ENCODE measurements around the gene NOP53. TPM values are rescaled to one million over a fixed set of nuclear protein-coding genes. Genes with fewer than 3 reads are reported as not detected.

Gene NOP53
- total and polyA plus RNA-seq, 2 of the 13 experiments (the other 11 are each of a cell fraction or from before 2014, with no cell fraction given), result 53.9 to 141 TPM

DNA sequence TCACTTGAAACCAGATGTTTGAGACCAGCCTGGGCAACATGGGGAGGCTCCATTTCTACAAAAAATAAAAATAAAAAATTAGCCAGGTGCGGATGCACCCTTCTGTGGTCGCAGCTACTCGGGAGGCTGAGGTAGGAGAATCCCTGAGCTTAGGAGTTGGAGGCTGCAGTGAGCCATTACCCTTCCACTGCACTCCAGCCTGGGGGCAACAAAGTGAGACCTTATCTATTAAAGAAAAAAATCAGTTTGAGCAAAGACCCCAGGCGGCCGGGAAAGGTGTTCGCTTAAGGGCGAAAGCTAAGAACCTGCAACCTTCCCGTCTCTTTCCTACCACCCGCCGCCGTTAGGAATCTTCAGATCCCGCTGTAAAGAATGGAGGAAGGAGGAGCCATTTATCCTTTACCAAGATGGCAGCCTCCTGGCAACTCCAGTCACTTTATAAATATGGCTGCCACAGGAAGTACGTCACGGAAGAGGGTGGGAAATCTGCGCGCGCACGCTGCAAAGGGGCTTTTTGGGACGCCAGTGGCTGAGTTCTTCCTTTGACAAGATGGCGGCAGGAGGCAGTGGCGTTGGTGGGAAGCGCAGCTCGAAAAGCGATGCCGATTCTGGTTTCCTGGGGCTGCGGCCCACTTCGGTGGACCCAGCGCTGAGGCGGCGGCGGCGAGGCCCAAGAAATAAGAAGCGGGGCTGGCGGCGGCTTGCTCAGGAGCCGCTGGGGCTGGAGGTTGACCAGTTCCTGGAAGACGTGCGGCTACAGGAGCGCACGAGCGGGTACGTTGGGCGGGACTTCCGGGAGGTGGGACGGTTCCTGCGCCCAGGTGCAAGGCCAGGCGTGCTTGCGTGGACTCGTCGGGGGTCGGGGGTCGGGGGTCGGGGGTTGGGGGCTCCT lies at the start of gene NOP53 (continued):
- TF ChIP-seq, protein P1, sequence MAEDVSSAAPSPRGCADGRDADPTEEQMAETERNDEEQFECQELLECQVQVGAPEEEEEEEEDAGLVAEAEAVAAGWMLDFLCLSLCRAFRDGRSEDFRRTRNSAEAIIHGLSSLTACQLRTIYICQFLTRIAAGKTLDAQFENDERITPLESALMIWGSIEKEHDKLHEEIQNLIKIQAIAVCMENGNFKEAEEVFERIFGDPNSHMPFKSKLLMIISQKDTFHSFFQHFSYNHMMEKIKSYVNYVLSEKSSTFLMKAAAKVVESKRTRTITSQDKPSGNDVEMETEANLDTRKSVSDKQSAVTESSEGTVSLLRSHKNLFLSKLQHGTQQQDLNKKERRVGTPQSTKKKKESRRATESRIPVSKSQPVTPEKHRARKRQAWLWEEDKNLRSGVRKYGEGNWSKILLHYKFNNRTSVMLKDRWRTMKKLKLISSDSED (CRISPR knock-in tag; IDR thresholded peaks at IDR 0.05), result no peak
- TF ChIP-seq ZBTB25 (CRISPR knock-in tag; IDR thresholded peaks at IDR 0.05) (peak; percentile 86; the same call in 1 of the 2 replicates), MIER2 (CRISPR knock-in tag; IDR thresholded peaks at IDR 0.05) (peak; percentile 83; the same call in 1 of the 2 replicates), DR1 (CRISPR knock-in tag; IDR thresholded peaks at IDR 0.05) (peak; percentile 63; the same call in 1 of the 2 replicates), EEA1 (CRISPR knock-in tag; IDR thresholded peaks at IDR 0.05; ENCODE audit: borderline replicate concordance) (no peak), MAX (IDR thresholded peaks at IDR 0.05) (peak; percentile 76), POLR2G (IDR thresholded peaks at IDR 0.05; ENCODE audit: low read depth, low read length) (peak; percentile 99), ARID2 (CRISPR knock-in tag; IDR thresholded peaks at IDR 0.05; ENCODE audit: borderline replicate concordance) (no peak), JDP2 (CRISPR knock-in tag; IDR thresholded peaks at IDR 0.05; ENCODE audit: borderline replicate concordance) (no peak), MBD4 (IDR thresholded peaks at IDR 0.05; ENCODE audit: borderline replicate concordance, low read length) (no peak), ZNF160 (CRISPR knock-in tag; IDR thresholded peaks at IDR 0.05) (no peak), ZBTB21 (CRISPR knock-in tag; IDR thresholded peaks at IDR 0.05) (peak; percentile 82), ZNF816 (CRISPR knock-in tag; IDR thresholded peaks at IDR 0.05; ENCODE audit: borderline replicate concordance) (0 out of 2 replicates have a peak, but pooled peaks have one; percentile 59), GABPA (IDR thresholded peaks at IDR 0.05; ENCODE audit: low read depth, low read length) (peak; percentile 60), GABPA (CRISPR knock-in tag; IDR thresholded peaks at IDR 0.05; ENCODE audit: low read depth) (peak; percentile 96), ZNF660 (CRISPR knock-in tag; IDR thresholded peaks at IDR 0.05; ENCODE audit: borderline replicate concordance, low read depth) (no peak), CEBPB (IDR thresholded peaks at IDR 0.05; ENCODE audit: borderline replicate concordance, low read depth, low read length) (no peak), KDM5B (CRISPR knock-in tag; IDR thresholded peaks at IDR 0.05; ENCODE audit: borderline replicate concordance) (0 out of 2 replicates have a peak, but pooled peaks have one; percentile 57), YY1 (IDR thresholded peaks at IDR 0.05; ENCODE audit: insufficient read depth, insufficient replicate concordance, low read depth, low read length) (peak; percentile 100), RBFOX2 (IDR thresholded peaks at IDR 0.05; ENCODE audit: low read depth, low read length) (peak; percentile 97), IKZF5 (CRISPR knock-in tag; IDR thresholded peaks at IDR 0.05) (peak; percentile 51; the same call in 1 of the 2 replicates)
- TF ChIP-seq, protein P2, sequence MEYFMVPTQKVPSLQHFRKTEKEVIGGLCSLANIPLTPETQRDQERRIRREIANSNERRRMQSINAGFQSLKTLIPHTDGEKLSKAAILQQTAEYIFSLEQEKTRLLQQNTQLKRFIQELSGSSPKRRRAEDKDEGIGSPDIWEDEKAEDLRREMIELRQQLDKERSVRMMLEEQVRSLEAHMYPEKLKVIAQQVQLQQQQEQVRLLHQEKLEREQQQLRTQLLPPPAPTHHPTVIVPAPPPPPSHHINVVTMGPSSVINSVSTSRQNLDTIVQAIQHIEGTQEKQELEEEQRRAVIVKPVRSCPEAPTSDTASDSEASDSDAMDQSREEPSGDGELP (IDR thresholded peaks at IDR 0.05; ENCODE audit: borderline replicate concordance, low read depth), result peak; percentile 28; the same call in 1 of the 2 replicates
- TF ChIP-seq, protein P3, sequence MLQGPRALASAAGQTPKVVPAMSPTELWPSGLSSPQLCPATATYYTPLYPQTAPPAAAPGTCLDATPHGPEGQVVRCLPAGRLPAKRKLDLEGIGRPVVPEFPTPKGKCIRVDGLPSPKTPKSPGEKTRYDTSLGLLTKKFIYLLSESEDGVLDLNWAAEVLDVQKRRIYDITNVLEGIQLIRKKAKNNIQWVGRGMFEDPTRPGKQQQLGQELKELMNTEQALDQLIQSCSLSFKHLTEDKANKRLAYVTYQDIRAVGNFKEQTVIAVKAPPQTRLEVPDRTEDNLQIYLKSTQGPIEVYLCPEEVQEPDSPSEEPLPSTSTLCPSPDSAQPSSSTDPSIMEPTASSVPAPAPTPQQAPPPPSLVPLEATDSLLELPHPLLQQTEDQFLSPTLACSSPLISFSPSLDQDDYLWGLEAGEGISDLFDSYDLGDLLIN (CRISPR knock-in tag; IDR thresholded peaks at IDR 0.05; ENCODE audit: borderline replicate concordance), result no peak
